NCI-H510A (cell line): Measurements from ENCODE around the gene AHNAK.
"Not testable (repeated sequence)": the region's sequence is repeated elsewhere in the genome, so short reads cannot be mapped to it uniquely, and the experiment has no call there.

Experiments
- DNase-seq: peaks from one replicate; lab custom pipeline; 2025; lab: John Stamatoyannopoulos, UW

Gene AHNAK

GRCh38 chr11:62388999-62389398 is 157.6 kb downstream of the AHNAK start:
- DNase-seq = no peak

DNA sequence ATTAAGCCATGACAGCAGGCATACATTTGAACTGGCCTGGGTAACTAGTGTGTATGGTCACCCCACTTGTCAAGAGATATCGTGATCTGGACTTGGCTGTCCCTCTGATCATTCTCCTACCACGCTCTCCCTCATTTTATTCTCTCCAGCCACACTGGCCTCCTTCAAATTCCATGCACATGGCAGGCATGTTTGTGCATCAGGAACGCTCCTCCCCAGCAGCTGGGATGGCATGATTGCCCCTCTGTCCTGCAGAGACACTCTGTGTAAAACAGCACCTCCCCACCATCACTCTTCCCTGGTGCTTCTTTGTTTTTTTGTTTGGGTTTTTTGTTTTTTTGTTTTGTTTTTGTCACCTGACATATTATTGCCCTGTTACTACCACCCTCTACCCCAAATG is 159.2 kb downstream of the AHNAK start:
- no peak for DNase-seq

GRCh38 chr11:62386083-62386482 is 160.5 kb downstream of the AHNAK start:
- DNase-seq = not testable (repeated sequence)

DNA sequence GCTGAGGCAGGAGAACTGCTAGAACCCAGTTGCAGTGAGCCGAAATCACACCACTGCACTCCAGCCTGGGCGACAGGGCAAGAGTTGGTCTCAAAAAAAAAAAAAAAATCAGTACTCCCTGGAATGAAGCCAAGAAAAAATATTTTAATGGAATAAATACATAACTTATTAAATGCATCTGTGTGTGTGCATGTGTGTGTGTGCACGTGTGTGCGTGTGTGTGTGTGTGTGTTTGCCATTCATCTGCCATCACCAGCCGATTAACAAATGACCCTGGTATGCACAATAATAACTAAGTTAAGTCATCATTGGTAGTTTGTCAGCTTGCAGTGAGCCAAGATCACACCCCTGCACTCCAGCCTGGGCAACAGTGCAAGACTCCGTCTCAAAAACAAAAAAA is 162.8 kb downstream of the AHNAK start:
- no peak for DNase-seq
